ENCODE data around the gene TGM3.

The TGM3 gene

DNA sequence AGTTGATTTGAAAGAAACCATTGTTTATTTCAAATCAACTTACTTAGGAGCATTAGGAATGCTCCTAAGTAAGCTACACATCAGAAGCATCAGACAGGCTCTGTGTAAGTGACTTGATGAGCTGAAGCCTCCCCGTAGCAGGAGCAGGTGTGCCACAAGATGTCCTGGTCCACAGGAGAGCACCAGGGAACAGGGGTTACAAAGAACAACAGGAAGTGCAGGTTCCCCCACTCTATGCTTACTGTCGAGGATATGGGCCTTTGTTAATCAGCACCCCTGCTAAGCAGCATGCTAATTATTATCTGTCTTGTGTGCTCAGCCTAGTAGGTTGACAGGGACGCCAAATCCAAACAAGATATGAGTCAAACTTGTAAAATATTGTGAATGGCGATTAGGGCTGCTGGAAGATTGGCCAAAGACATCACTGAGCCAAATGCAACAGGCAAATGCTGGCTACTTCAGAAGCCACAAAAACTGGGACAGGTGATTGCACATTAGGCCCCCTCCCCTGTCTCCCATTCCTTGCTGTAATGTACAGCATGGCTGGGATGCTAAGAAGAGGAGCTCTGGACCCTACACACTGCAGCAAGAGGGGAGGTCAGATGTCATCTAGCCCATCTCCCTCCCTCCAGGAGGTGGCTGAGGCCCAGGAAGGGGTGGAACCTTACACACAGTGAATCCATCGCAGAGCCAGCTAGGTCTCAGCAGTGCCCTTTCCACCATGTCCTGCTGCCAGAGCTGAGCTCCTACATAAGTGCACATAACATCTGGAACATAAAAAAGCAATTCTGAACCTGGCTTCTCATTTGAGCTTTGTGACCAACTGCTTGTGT, 939 bp downstream of the TGM3 start:
- WGBS (ENCODE audit: insufficient coverage, insufficient read length) = no CpG with 5 or more reads among the region's 5 CpGs
- Histone ChIP-seq H3K27me3 (ENCODE audit: control insufficient read depth, insufficient read depth, low read length) (no peaks in the 10 kb centered on the region), H3K4me3 (ENCODE audit: low read length) (no peak overlapping the region), H3K36me3 (ENCODE audit: control insufficient read depth, insufficient read depth, low read length) (no peaks in the 10 kb centered on the region), H3K4me1 (ENCODE audit: control insufficient read depth, insufficient read depth, low read length) (peaks cover 8% of the 10 kb centered on the region), H3K9me3 (ENCODE audit: control insufficient read depth, insufficient read depth, low read length) (no peaks in the 10 kb centered on the region), H3K27ac (ENCODE audit: low read length) (no peak overlapping the region)
- DNase-seq (ENCODE audit: low read depth, low spot score) = no peak

GRCh38 chr20:2297357-2297728, 1.5 kb downstream of the TGM3 start:
- Histone ChIP-seq H3K36me3 (ENCODE audit: control insufficient read depth, insufficient read depth, low read length) (no peaks in the 10 kb centered on the region), H3K4me1 (ENCODE audit: control insufficient read depth, insufficient read depth, low read length) (peaks cover 8% of the 10 kb centered on the region), H3K9me3 (ENCODE audit: control insufficient read depth, insufficient read depth, low read length) (no peaks in the 10 kb centered on the region), H3K27me3 (ENCODE audit: control insufficient read depth, insufficient read depth, low read length) (no peaks in the 10 kb centered on the region), H3K27ac (ENCODE audit: low read length) (no peak overlapping the region), H3K4me3 (ENCODE audit: low read length) (no peak overlapping the region)
- no peak for DNase-seq (ENCODE audit: low read depth, low spot score)
- WGBS (ENCODE audit: insufficient coverage, insufficient read length) = no CpG with 5 or more reads among the region's 7 CpGs

DNA sequence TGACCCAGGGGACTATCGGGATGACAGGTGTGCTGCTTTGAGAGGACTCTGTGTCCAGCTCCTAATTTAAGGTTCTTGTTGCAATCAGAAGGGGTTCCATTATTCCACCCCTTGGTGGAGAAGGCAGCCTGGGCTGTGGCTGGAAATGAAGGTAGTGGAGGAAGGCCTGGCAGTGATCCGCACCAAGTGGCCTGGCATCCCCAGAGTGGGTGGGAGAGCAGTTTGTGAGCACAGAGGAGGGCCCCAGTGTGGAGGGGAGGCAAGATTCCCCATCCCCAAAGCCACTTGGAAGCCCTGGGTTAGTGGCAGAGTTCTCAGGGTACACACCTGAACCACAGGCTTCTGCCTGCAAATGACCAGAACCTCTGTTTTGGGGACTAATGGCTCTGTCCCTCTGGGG, 2.3 kb downstream of the TGM3 start:
- Histone ChIP-seq H3K36me3 (ENCODE audit: control insufficient read depth, insufficient read depth, low read length) (no peaks in the 10 kb centered on the region), H3K27ac (ENCODE audit: low read length) (no peak overlapping the region), H3K4me1 (ENCODE audit: control insufficient read depth, insufficient read depth, low read length) (peaks cover 8% of the 10 kb centered on the region), H3K27me3 (ENCODE audit: control insufficient read depth, insufficient read depth, low read length) (no peaks in the 10 kb centered on the region), H3K9me3 (ENCODE audit: control insufficient read depth, insufficient read depth, low read length) (no peaks in the 10 kb centered on the region), H3K4me3 (ENCODE audit: low read length) (no peak overlapping the region)
- no CpG with 5 or more reads among the region's 2 CpGs for WGBS (ENCODE audit: insufficient coverage, insufficient read length)
- no peak for DNase-seq (ENCODE audit: low read depth, low spot score)

DNA sequence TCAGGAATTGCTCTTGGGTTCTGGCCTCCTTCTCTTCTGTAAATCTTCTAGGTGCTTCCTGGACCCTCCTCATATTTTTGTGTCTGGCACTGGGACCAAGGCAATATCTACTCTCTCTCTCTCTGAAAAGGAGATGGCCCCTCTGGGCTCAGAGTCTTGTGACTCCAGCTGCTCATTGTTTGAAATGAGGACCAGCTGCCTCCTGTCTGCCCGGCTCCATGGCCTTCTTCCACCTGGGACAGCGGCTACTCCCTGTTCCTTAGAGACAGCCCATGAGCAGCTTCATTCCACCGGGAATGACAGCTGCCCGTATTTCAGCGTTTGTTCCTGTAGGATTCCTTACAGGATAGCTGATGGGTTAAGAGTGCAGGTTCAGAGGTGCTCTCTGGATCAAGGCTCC, 2.9 kb downstream of the TGM3 start:
- H3K27me3 ChIP-seq (ENCODE audit: control insufficient read depth, insufficient read depth, low read length) = no peaks in the 10 kb centered on the region
- H3K27ac ChIP-seq (ENCODE audit: low read length) = no peak overlapping the region
- H3K9me3 ChIP-seq (ENCODE audit: control insufficient read depth, insufficient read depth, low read length) = no peaks in the 10 kb centered on the region
- no peak overlapping the region for H3K4me3 ChIP-seq (ENCODE audit: low read length)
- no CpG with 5 or more reads among the region's 5 CpGs for WGBS (ENCODE audit: insufficient coverage, insufficient read length)
- peaks cover 8% of the 10 kb centered on the region for H3K4me1 ChIP-seq (ENCODE audit: control insufficient read depth, insufficient read depth, low read length)
- DNase-seq (ENCODE audit: low read depth, low spot score) = no peak
- H3K36me3 ChIP-seq (ENCODE audit: control insufficient read depth, insufficient read depth, low read length) = no peaks in the 10 kb centered on the region

DNA sequence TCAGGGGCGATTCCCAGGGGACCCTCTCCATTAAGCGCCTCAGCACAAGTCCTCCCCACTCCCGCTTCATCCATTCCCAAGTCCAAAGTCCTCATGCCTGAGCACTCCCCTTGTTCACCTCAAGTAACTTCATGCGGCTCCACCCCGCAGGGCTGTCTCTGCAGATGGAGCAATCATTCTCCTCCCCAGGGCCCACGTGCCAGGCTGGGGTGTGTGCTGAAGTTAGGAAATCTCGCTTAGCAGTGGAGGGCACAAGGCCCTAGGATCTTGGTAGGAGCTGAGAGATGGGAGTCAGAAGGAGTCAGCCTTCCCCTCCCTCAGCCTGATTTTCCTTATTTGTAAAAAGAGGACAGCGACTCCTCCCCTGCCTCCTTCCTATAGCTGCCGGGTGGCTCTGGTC, 3.5 kb downstream of the TGM3 start:
- WGBS (ENCODE audit: insufficient coverage, insufficient read length) = no CpG with 5 or more reads among the region's 9 CpGs
- Histone ChIP-seq H3K27ac (ENCODE audit: low read length) (no peak overlapping the region), H3K36me3 (ENCODE audit: control insufficient read depth, insufficient read depth, low read length) (no peaks in the 10 kb centered on the region), H3K4me1 (ENCODE audit: control insufficient read depth, insufficient read depth, low read length) (peaks cover 8% of the 10 kb centered on the region), H3K9me3 (ENCODE audit: control insufficient read depth, insufficient read depth, low read length) (no peaks in the 10 kb centered on the region), H3K27me3 (ENCODE audit: control insufficient read depth, insufficient read depth, low read length) (no peaks in the 10 kb centered on the region), H3K4me3 (ENCODE audit: low read length) (no peak overlapping the region)
- no peak for DNase-seq (ENCODE audit: low read depth, low spot score)

DNA sequence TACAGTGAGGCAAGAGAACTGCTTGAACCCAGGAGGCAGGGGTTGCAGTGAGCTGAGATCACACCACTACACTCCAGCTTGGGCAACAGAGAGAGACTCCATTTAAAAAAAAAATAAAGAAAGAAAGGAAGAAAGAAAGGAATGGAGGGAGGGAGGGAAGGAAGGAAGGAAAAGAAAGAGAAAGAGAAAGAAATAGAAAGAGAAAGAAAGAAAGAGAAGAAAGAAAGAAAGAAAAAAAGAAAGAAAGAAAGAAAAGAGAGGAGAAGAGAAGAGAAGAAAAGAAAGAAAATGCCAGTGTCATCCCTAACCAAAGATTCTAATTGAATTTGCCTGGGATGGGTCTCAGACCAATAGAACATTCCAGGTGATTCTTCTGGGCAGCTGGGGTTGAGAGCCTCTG, 4.2 kb downstream of the TGM3 start:
- H3K4me3 ChIP-seq (ENCODE audit: low read length) = no peak overlapping the region
- no peak overlapping the region for H3K27ac ChIP-seq (ENCODE audit: low read length)
- peaks cover 8% of the 10 kb centered on the region for H3K4me1 ChIP-seq (ENCODE audit: control insufficient read depth, insufficient read depth, low read length)
- no peaks in the 10 kb centered on the region for H3K9me3 ChIP-seq (ENCODE audit: control insufficient read depth, insufficient read depth, low read length)
- H3K27me3 ChIP-seq (ENCODE audit: control insufficient read depth, insufficient read depth, low read length) = no peaks in the 10 kb centered on the region
- H3K36me3 ChIP-seq (ENCODE audit: control insufficient read depth, insufficient read depth, low read length) = no peaks in the 10 kb centered on the region
- DNase-seq (ENCODE audit: low read depth, low spot score) = no peak

GRCh38 chr20:2300420-2300819, 4.6 kb downstream of the TGM3 start:
- Histone ChIP-seq H3K36me3 (ENCODE audit: control insufficient read depth, insufficient read depth, low read length) (no peaks in the 10 kb centered on the region), H3K4me1 (ENCODE audit: control insufficient read depth, insufficient read depth, low read length) (peaks cover 8% of the 10 kb centered on the region), H3K27me3 (ENCODE audit: control insufficient read depth, insufficient read depth, low read length) (no peaks in the 10 kb centered on the region), H3K27ac (ENCODE audit: low read length) (no peak overlapping the region), H3K9me3 (ENCODE audit: control insufficient read depth, insufficient read depth, low read length) (no peaks in the 10 kb centered on the region), H3K4me3 (ENCODE audit: low read length) (no peak overlapping the region)
- no CpG with 5 or more reads among the region's 3 CpGs for WGBS (ENCODE audit: insufficient coverage, insufficient read length)
- no peak for DNase-seq (ENCODE audit: low read depth, low spot score)

DNA sequence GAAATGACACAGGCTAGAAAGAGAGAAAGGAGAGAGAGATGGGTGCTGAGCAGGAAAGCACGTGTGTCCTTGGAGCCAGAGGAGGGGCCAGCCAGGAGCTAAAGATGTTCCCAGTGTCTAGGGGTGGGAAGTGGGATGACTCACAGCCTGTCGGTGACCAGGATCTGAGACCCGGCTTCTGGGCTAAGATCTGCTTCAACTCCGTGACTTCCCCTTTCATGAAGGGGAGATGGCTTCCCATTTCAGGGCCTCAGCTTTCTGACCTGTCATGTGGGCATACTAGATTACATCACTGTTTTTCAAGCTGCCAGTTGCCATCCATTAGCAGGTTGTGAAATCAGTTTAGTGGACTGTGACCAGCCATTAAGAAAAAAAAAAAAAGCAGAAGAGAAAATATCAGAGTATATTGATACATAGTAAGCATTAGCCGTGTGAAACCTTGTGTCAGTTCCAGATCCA, 5.4 kb downstream of the TGM3 start:
- DNase-seq (ENCODE audit: low read depth, low spot score) = no peak
- Histone ChIP-seq H3K4me3 (ENCODE audit: low read length) (no peak overlapping the region), H3K9me3 (ENCODE audit: control insufficient read depth, insufficient read depth, low read length) (no peaks in the 10 kb centered on the region), H3K27me3 (ENCODE audit: control insufficient read depth, insufficient read depth, low read length) (no peaks in the 10 kb centered on the region), H3K36me3 (ENCODE audit: control insufficient read depth, insufficient read depth, low read length) (no peaks in the 10 kb centered on the region), H3K27ac (ENCODE audit: low read length) (no peak overlapping the region), H3K4me1 (ENCODE audit: control insufficient read depth, insufficient read depth, low read length) (peaks cover 6% of the 10 kb centered on the region)
- no CpG with 5 or more reads among the region's 5 CpGs for WGBS (ENCODE audit: insufficient coverage, insufficient read length)

DNA sequence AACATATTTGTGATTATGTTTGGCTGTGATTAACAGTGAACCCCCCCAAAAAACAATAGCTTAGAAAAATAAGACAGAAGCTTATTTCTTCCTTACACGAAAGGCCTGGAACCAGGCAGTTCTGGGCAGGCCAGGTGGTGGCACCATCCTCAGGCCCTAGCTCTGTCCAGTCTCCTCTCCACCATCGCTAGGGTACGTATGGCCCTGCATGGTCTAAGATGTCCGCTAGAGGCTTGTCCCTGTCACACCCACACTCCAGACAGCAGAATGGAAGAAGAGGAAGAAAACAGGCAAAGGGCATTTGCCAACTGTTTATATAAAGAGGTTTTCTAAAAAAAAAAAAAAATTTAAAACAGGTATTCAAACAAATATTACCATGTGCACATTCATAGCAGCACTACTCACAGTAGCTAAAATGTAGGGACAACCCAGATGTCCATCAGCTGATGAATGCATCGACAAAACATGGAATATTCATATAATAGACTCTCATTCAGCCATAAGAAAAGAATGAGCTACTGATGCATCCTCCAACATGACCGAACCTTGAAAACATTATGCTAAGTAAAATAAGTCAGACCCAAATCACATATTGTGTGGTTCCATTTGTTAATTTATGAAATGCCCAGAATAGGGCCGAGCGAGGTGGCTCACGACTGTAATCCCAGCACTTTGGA, 6.7 kb downstream of the TGM3 start:
- no peak for DNase-seq (ENCODE audit: low read depth, low spot score)
- Histone ChIP-seq H3K4me3 (ENCODE audit: low read length) (no peak overlapping the region), H3K4me1 (ENCODE audit: control insufficient read depth, insufficient read depth, low read length) (no peaks in the 10 kb centered on the region), H3K27ac (ENCODE audit: low read length) (no peak overlapping the region), H3K9me3 (ENCODE audit: control insufficient read depth, insufficient read depth, low read length) (no peaks in the 10 kb centered on the region), H3K36me3 (ENCODE audit: control insufficient read depth, insufficient read depth, low read length) (no peaks in the 10 kb centered on the region), H3K27me3 (ENCODE audit: control insufficient read depth, insufficient read depth, low read length) (no peaks in the 10 kb centered on the region)
- no CpG with 5 or more reads among the region's 9 CpGs for WGBS (ENCODE audit: insufficient coverage, insufficient read length)

GRCh38 chr20:2303673-2304072, 7.9 kb downstream of the TGM3 start:
- no CpG with 5 or more reads among the region's 6 CpGs for WGBS (ENCODE audit: insufficient coverage, insufficient read length)

DNA sequence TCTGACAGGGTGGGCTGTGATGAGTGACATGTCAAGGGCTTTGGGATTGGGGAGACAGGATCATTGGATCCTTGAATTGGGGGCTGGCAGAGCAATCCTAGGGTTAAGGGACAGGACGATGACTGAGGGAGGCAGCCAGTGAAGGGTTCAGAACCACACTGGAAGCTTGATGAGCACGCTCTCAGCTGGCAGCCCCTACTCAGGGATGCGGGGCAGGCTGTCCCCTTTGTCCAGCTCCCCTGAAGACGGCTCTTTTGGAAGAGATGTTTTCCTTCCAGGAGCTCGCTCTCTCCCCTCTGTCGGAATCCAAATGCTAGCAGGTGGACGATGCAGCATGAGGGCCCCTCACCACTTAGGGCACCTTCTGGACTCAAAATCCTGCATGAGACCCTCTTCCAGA, 8.4 kb downstream of the TGM3 start:
- no peaks in the 10 kb centered on the region for H3K9me3 ChIP-seq (ENCODE audit: control insufficient read depth, insufficient read depth, low read length)
- no CpG with 5 or more reads among the region's 7 CpGs for WGBS (ENCODE audit: insufficient coverage, insufficient read length)
- H3K36me3 ChIP-seq (ENCODE audit: control insufficient read depth, insufficient read depth, low read length) = no peaks in the 10 kb centered on the region
- DNase-seq (ENCODE audit: low read depth, low spot score) = no peak
- no peak overlapping the region for H3K27ac ChIP-seq (ENCODE audit: low read length)
- no peaks in the 10 kb centered on the region for H3K27me3 ChIP-seq (ENCODE audit: control insufficient read depth, insufficient read depth, low read length)
- no peaks in the 10 kb centered on the region for H3K4me1 ChIP-seq (ENCODE audit: control insufficient read depth, insufficient read depth, low read length)
- H3K4me3 ChIP-seq (ENCODE audit: low read length) = no peak overlapping the region

More at GRCh38 chr20:2303673-2304072, 7.9 kb downstream of the TGM3 start:
- no peaks in the 10 kb centered on the region for H3K9me3 ChIP-seq (ENCODE audit: control insufficient read depth, insufficient read depth, low read length)
- DNase-seq (ENCODE audit: low read depth, low spot score) = no peak
- H3K27me3 ChIP-seq (ENCODE audit: control insufficient read depth, insufficient read depth, low read length) = no peaks in the 10 kb centered on the region
- H3K27ac ChIP-seq (ENCODE audit: low read length) = no peak overlapping the region
- H3K4me3 ChIP-seq (ENCODE audit: low read length) = no peak overlapping the region
- H3K36me3 ChIP-seq (ENCODE audit: control insufficient read depth, insufficient read depth, low read length) = no peaks in the 10 kb centered on the region
- H3K4me1 ChIP-seq (ENCODE audit: control insufficient read depth, insufficient read depth, low read length) = no peaks in the 10 kb centered on the region

All from iPS DF 6.9 (cell line).